IPS-15b (cell line): ENCODE results near the gene FSTL5.

Experiments
- H3K27me3 ChIP-seq: one replicate; pipeline ENCODE4 v1.6.1; 2013; ENCODE audit warnings: low read length; ENCODE audit not compliant: control insufficient read depth, insufficient read depth
- H3K36me3 ChIP-seq: one replicate; pipeline ENCODE4 v1.6.1; 2013; ENCODE audit warnings: low read length; ENCODE audit not compliant: control insufficient read depth, insufficient read depth
- H3K4me1 ChIP-seq: one replicate; pipeline ENCODE4 v1.6.1; 2013; ENCODE audit warnings: mild to moderate bottlenecking, low read length; ENCODE audit not compliant: control insufficient read depth, insufficient read depth
- H3K4me3 ChIP-seq: one replicate; pipeline ENCODE4 v1.5.1; 2013; ENCODE audit warnings: low read depth, low read length
- H3K9ac ChIP-seq: one replicate; pipeline ENCODE4 v1.6.1; 2013; ENCODE audit warnings: low read depth, mild to moderate bottlenecking, low read length
- H3K9me3 ChIP-seq: one replicate; pipeline ENCODE4 v1.6.1; 2013; ENCODE audit warnings: mild to moderate bottlenecking, low read length; ENCODE audit not compliant: control insufficient read depth, insufficient read depth

Gene FSTL5

DNA sequence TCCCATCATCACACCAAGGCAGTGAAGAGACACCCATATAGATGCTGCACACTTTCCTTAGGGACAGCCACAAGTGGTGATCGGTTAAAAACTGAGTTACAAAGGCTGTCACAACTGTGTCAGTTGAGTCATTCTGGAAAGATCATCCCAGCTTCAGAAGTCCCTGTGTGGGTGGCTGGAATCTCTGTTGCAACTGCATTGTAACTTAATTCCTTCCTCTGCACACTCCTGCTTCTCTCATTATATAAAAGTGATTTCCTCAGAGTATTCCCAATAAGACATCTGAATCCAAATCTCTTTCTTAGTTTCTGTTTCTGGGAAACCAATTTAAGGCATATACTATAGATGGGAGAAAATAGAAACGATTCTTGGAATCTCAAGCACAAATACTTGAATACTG, 88.1 kb downstream of the FSTL5 start:
- Histone ChIP-seq H3K27me3 (no peaks in the 10 kb centered on the region), H3K36me3 (no peaks in the 10 kb centered on the region), H3K9me3 (no peaks in the 10 kb centered on the region), H3K9ac (no peak overlapping the region), H3K4me3 (no peak overlapping the region), H3K4me1 (no peaks in the 10 kb centered on the region)

DNA sequence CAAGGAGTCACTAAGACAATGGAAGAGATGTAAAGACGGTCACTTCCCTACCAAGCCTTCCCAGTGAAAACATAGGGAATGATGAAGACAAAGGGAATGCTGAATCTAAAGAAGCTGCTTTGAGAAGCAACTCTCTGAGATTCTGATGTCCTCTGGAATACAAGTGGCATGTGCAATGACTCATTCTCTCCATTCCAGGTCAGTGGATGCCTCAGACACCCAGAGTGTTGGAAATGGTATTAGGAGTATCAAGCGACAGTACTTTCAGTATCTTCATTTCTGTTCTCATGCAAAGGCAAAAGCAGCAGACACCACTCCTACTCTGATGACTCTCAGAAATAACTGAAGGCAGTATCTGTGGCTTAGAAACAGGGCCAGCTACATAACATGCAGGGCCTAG, 102.6 kb downstream of the FSTL5 start:
- no peak overlapping the region for H3K9ac ChIP-seq
- no peak overlapping the region for H3K4me3 ChIP-seq
- no peaks in the 10 kb centered on the region for H3K9me3 ChIP-seq
- peaks cover 10% of the 10 kb centered on the region for H3K4me1 ChIP-seq
- H3K36me3 ChIP-seq, result no peaks in the 10 kb centered on the region
- no peaks in the 10 kb centered on the region for H3K27me3 ChIP-seq

DNA sequence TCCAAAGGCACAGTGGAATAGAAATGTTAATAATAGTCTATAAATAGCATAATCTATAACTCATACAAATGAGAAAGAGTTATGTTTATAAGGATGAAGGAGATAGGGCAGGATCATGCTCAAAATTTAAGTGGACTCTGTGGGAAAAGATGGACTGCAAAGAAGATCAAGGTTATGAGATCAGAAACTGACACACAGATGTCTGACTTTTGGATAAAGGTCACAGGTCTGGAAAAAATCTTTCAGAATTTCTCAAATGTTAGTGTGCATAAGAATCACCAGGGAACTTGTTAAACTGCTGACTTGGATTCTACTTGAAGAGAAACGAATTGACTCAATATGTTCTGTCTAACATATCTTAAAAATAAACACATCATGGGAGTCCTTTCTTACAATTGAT, 104.1 kb downstream of the FSTL5 start:
- H3K9ac ChIP-seq, result no peak overlapping the region
- H3K4me1 ChIP-seq, result peaks cover 10% of the 10 kb centered on the region
- no peak overlapping the region for H3K4me3 ChIP-seq
- no peaks in the 10 kb centered on the region for H3K36me3 ChIP-seq
- no peaks in the 10 kb centered on the region for H3K9me3 ChIP-seq
- no peaks in the 10 kb centered on the region for H3K27me3 ChIP-seq

DNA sequence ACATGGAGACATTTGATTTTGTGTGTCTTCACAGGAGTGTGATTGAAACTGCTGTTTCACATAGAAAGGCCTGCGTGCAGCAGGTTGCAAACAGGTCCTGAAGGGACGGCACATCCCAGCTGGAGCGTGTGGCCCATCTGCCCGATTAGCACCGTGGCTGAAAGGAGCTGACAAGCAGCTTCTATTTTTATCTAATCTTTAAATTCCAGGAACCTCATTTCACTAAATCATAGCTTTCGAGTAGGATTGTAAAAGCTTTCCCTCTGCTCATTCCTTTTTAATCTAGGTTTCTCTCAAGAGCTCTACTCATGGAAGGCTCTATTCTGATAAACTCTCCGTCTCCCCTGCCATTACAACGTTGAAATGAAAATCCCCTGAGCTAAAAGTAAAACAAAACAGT, 106.8 kb downstream of the FSTL5 start:
- Histone ChIP-seq H3K9me3 (no peaks in the 10 kb centered on the region), H3K27me3 (no peaks in the 10 kb centered on the region), H3K9ac (no peak overlapping the region), H3K4me3 (no peak overlapping the region), H3K4me1 (peaks cover 6% of the 10 kb centered on the region), H3K36me3 (no peaks in the 10 kb centered on the region)

DNA sequence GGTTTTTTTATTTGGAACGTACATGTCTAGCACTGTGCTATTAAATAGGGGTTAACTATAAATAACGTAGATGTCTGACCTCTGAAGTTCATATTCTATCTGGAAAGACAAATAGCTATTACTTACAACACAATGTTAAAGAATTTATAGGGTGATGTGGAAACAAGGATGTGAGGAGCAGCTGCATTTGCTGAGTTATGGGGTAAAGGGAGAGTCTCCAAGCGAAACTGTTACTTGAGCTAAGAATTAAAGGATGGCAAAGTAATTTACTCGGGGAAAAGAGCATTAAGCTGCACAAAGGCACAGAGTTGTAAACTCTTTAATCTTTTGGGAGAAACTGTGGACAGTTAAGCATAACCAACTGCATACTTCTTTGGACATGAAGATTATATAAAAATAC, 117.7 kb downstream of the FSTL5 start:
- H3K9ac ChIP-seq, result no peak overlapping the region
- H3K36me3 ChIP-seq, result no peaks in the 10 kb centered on the region
- no peaks in the 10 kb centered on the region for H3K27me3 ChIP-seq
- no peaks in the 10 kb centered on the region for H3K9me3 ChIP-seq
- no peaks in the 10 kb centered on the region for H3K4me1 ChIP-seq
- no peak overlapping the region for H3K4me3 ChIP-seq

DNA sequence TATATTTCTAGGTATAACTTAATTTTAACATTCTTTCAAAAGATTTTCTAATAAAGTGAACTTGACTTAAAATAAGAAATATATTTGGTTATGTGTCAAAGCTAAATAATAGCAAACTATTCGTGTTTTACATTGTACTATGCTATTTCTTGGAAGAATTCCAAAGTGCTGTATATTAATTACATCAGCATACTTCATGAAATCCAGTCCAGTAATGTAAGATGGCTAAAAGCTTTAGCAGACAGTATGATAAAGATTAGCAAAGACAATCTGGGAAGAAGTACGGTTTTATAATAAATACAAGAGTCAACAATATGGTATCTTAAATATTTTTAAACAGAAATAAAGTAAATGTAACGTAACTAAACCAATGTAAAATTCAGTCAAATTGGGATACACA, 125.7 kb downstream of the FSTL5 start:
- H3K4me3 ChIP-seq, result no peak overlapping the region
- H3K36me3 ChIP-seq, result no peaks in the 10 kb centered on the region
- H3K4me1 ChIP-seq, result no peaks in the 10 kb centered on the region
- H3K9me3 ChIP-seq, result no peaks in the 10 kb centered on the region
- no peaks in the 10 kb centered on the region for H3K27me3 ChIP-seq
- H3K9ac ChIP-seq, result no peak overlapping the region

DNA sequence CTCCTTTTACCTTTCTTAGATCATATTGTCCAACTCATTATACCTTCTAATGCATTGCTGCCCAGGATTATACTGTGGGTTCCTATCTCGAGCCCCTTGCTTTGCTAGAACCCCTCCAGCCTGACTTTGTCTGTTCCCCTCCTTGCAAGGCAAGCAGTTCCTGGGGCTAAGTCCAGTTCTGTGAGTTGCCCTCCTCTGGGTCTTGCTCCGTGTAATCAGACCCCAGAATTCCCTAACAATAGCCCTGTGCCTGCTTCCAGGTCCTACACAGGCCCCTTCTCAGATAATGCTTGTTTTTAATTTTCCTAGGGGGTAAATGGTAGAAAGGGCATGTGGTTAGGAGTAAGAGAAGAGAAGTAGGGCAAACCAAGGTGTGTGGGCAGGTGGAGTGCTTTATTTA, 145.9 kb downstream of the FSTL5 start:
- no peaks in the 10 kb centered on the region for H3K36me3 ChIP-seq
- no peaks in the 10 kb centered on the region for H3K4me1 ChIP-seq
- H3K27me3 ChIP-seq, result no peaks in the 10 kb centered on the region
- H3K9ac ChIP-seq, result no peak overlapping the region
- H3K4me3 ChIP-seq, result no peak overlapping the region
- H3K9me3 ChIP-seq, result no peaks in the 10 kb centered on the region

DNA sequence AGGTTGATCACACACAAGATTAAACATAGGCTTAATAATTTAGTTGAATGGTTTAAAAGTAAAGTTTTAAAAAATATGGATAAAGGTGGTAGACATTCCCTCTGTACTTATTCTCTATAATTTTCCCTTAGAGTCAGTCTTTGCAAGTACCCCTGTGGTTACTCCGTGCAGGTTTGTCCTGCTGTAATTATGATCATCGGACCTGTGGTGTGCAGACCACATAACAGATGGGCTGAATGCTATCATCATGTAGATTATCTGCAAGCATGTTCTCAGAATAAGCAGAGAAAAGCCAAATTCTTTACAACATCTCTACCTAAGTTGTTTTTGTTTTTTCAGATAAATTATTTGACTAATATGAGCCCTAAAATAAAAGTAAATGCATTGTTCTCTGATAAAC, 146.8 kb downstream of the FSTL5 start:
- no peak overlapping the region for H3K9ac ChIP-seq
- H3K27me3 ChIP-seq, result no peaks in the 10 kb centered on the region
- H3K9me3 ChIP-seq, result no peaks in the 10 kb centered on the region
- H3K4me3 ChIP-seq, result no peak overlapping the region
- no peaks in the 10 kb centered on the region for H3K4me1 ChIP-seq
- no peaks in the 10 kb centered on the region for H3K36me3 ChIP-seq

DNA sequence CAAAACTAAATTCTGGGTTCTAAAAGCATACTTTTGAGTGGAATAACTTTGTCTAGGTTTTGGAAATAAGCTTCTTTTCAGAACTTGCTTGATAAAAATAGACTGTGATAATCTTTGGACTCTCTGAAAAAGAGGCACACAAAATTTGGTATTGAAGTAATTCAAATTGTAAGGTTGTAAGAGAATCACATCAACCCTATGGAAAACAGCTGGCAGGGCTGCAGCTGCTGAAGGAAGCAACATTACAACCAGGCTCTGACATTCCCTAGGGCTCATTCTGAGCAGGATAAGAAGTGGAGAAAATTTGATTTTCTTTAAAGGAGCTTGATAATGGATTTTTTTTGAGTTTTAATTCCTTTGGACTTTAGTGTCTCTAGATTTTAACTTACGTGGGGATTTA, 147.6 kb downstream of the FSTL5 start:
- H3K4me3 ChIP-seq, result no peak overlapping the region
- H3K36me3 ChIP-seq, result no peaks in the 10 kb centered on the region
- H3K27me3 ChIP-seq, result no peaks in the 10 kb centered on the region
- H3K9ac ChIP-seq, result no peak overlapping the region
- no peaks in the 10 kb centered on the region for H3K9me3 ChIP-seq
- no peaks in the 10 kb centered on the region for H3K4me1 ChIP-seq

DNA sequence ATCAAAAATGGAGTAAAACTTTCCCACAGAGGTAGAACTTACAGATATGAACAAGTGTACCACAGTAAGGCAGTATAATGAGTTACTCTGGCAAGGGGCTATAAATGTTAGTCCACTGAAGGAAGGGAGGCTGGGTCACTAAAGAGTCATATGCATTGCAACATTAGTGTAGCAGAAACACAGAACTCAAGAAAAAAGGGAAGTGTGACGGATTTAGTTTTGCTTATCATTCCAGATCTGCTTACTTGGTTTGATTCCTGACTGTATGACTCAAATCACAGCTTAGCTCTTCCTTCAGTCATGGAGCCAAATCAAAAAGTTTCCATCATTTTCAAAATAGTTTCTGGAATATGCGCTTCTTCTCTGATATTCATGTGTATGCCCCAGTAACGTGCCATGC, 148.7 kb downstream of the FSTL5 start:
- no peaks in the 10 kb centered on the region for H3K4me1 ChIP-seq
- no peaks in the 10 kb centered on the region for H3K27me3 ChIP-seq
- no peak overlapping the region for H3K4me3 ChIP-seq
- H3K9me3 ChIP-seq, result no peaks in the 10 kb centered on the region
- no peaks in the 10 kb centered on the region for H3K36me3 ChIP-seq
- H3K9ac ChIP-seq, result no peak overlapping the region

DNA sequence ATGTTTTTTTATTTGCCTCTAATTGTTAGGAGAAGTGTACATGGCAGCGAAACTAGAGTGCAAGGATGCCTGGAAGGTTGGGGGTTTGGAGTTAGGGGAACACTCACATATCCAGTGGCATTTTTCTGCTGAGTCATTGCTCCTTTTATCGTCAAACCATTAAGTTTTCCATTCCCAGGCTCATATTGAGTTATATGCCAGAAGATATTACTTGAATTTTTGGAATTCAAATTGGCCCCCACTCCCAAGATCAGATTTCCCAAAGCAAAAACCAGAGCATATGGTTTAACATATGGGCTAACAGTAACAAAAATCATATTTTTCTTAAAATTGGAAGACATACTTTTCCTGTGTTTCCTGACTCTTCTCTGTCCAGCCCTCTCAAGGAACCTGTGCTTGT, 152.7 kb downstream of the FSTL5 start:
- Histone ChIP-seq H3K27me3 (no peaks in the 10 kb centered on the region), H3K4me1 (no peaks in the 10 kb centered on the region), H3K36me3 (no peaks in the 10 kb centered on the region), H3K4me3 (no peak overlapping the region), H3K9me3 (no peaks in the 10 kb centered on the region), H3K9ac (no peak overlapping the region)

DNA sequence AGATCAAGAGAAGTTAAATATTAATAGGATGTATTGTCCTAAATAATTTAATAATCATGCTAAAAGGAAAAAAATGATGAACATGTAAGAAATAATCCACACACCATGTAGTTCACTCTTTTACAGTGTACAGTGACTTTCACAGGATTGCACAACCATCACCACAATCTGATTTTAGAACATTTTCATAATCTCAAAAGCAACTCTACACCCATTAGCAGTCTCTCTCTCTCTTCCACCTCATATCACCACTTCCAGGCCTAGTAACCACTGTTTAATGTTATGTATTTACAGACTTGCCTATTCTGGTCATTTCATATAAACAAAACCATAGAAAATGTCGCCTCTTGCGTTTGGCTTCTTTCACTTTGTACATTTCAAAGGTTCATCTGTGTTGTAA, 153.4 kb downstream of the FSTL5 start:
- Histone ChIP-seq H3K4me3 (no peak overlapping the region), H3K9me3 (no peaks in the 10 kb centered on the region), H3K36me3 (no peaks in the 10 kb centered on the region)

DNA sequence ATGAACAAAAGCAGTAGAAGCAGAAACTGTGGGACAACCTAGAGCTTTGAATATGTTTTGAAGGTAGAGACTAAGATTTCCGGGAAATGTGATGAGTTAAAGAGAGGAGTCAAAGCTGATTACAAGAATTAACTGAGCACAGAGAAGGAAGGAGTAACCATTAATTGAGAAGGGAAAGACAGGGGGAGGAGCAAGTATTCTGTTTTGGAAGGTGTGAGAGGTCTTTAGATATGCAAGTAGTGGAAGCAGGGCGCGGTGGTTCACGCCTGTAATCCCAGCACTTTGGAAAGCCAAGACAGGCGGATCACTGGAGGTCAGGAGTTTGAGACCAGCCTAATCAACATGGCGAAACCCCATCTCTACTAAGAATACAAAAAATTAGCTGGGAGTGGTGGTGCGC, 171.5 kb downstream of the FSTL5 start:
- Histone ChIP-seq H3K36me3 (no peaks in the 10 kb centered on the region), H3K9me3 (no peaks in the 10 kb centered on the region), H3K27me3 (no peaks in the 10 kb centered on the region), H3K9ac (no peak overlapping the region), H3K4me3 (no peak overlapping the region), H3K4me1 (peaks cover 9% of the 10 kb centered on the region)

More for the DNA sequence above, 153.4 kb downstream of the FSTL5 start:
- Histone ChIP-seq H3K9ac (no peak overlapping the region), H3K27me3 (no peaks in the 10 kb centered on the region), H3K4me1 (no peaks in the 10 kb centered on the region)
